Right lobe of liver (tissue), 6 donors: ENCODE results near the gene MYOF. TPM values are rescaled to one million over a fixed set of nuclear protein-coding genes. Genes with fewer than 3 reads are reported as not detected.

Experiments used
- ATAC-seq, 4 donors: fragments of 200-7000 bp; cut with Tn5 transposase; one replicate each; pipeline ENCODE4 v1.9.1; 2020; ENCODE audit warnings: mild to moderate bottlenecking in 4 of 4, moderate library complexity in 4 of 4
- DNase-seq, 3 donors: peaks; one replicate each; pipeline ENCODE4 v3.0.0-alpha.2; 2020
- H3K27ac ChIP-seq, 3 donors: fragments of 200-600 bp; one replicate each; pipeline ENCODE4 v1.8.0; 2022
- H3K27me3 ChIP-seq, 2 donors: fragments of 200-600 bp; one replicate each; pipeline ENCODE4 v1.8.0; 2022
- H3K36me3 ChIP-seq, 4 donors: fragments of 200-600 bp; sonication (generic) in 1 of 4; one replicate each; pipeline versions ENCODE4 v1.5.1 to v1.8.0; 2017 to 2022; ENCODE audit warnings: control low read depth in 1 of 4
- H3K4me1 ChIP-seq, 4 donors: fragments of 200-600 bp; sonication (generic) in 1 of 4; one replicate each; pipeline versions ENCODE4 v1.5.1 to v1.8.0; 2017 to 2022; ENCODE audit warnings: control low read depth in 1 of 4
- H3K4me3 ChIP-seq, 3 donors: fragments of 200-600 bp; one replicate each; pipeline ENCODE4 v1.8.0; 2022
- H3K9me3 ChIP-seq, 4 donors: fragments of 200-600 bp; sonication (generic) in 1 of 4; one replicate each; pipeline versions ENCODE4 v1.5.1 to v1.8.0; 2017 to 2022; ENCODE audit warnings: control low read depth in 1 of 4
- POLR2A ChIP-seq: fragments of 450-650 bp; IDR thresholded peaks from one replicate; pipeline ENCODE4 v1.6.1; 2017; ENCODE audit warnings: antibody characterized with exemption, mild to moderate bottlenecking
- WGBS: methylation state at CpG from one replicate; pipeline ENCODE4 v1.1.6; 2018; ENCODE audit warnings: low coverage, low lambda C conversion rate; ENCODE audit not compliant: insufficient coverage; ENCODE audit errors: missing lambda C conversion rate; 5-methylcytosine and 5-hydroxymethylcytosine counted together
- intact Hi-C, 2 donors: fragments of 100-400 bp; cut with DNase I; formaldehyde crosslinking; loops; one replicate each; pipeline versions ENCODE4 v1.11.2 to v1.14.1; 2022
- small RNA-seq, 2 experiments: library from RNA; depleted of rRNA; stranded (forward); fragments of <200 nt; gene quantifications; one replicate each; pipeline ENCODE3, GENCODE V24; 2016
- total RNA-seq, 6 experiments: library from RNA; depleted of rRNA in 2 of 6; stranded (reverse); fragments of >200 nt in 2 of 6; fragmentation: NEBNext Ultra II Directional in 3 of 6; extraction: Animal tissue kit (Norgen Biotek cat#: 25700) in 3 of 6; gene quantifications; one replicate each; pipeline versions ENCODE4 v1.1.0 to v1.2.4, GENCODE V29; 2016 to 2023
- TF ChIP-seq, protein P1 (sequence below), 4 donors: fragments of 200-600 bp in 3 of 4; fragments of 450-650 bp in 1 of 4; IDR thresholded peaks; one replicate each; pipeline versions ENCODE4 v1.5.1 to v1.8.0; 2016 to 2022; ENCODE audit warnings: antibody characterized with exemption in 4 of 4, mild to moderate bottlenecking in 2 of 4
- donor health status: DM: no; HTN: yes; CAD: no.
- donor health status: DM: no; HTN: no; CAD: no.
- donor health status: DM: no; HTN: no; CAD: no.
- donor health status: DM: no; HTN: yes; CAD: no.
- donor health status: DM: no; HTN: yes; CAD: no.

Gene MYOF
- total RNA-seq, 6 experiments from 2014 or later: 1.9 to 14.6 (median 3.2) TPM

DNA sequence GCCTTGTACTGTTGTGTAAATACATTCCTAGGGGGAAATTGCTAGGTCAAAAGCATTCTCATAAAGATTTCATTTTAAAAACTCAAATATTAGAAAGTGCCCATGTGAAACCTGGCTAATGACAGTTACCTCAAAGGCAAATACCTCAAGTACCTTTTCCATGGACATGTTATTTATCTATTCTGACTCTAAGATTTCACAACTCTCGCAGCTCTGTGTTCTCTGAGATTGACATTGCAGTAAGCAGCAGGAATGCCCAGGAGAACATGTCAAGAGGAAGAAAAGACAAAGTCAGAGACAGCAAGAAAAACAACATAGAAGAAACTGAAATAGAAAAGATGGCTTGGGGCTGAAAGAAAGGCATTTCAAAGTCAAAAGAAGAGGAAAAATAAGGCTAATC, 221.0 kb downstream of the MYOF start:
- TF ChIP-seq POLR2A: no peak
- TF ChIP-seq, protein P1, sequence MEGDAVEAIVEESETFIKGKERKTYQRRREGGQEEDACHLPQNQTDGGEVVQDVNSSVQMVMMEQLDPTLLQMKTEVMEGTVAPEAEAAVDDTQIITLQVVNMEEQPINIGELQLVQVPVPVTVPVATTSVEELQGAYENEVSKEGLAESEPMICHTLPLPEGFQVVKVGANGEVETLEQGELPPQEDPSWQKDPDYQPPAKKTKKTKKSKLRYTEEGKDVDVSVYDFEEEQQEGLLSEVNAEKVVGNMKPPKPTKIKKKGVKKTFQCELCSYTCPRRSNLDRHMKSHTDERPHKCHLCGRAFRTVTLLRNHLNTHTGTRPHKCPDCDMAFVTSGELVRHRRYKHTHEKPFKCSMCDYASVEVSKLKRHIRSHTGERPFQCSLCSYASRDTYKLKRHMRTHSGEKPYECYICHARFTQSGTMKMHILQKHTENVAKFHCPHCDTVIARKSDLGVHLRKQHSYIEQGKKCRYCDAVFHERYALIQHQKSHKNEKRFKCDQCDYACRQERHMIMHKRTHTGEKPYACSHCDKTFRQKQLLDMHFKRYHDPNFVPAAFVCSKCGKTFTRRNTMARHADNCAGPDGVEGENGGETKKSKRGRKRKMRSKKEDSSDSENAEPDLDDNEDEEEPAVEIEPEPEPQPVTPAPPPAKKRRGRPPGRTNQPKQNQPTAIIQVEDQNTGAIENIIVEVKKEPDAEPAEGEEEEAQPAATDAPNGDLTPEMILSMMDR (IDR thresholded peaks at IDR 0.05): no peak
- no peak for DNase-seq
- H3K4me3 ChIP-seq: no peak overlapping the region
- H3K9me3 ChIP-seq: no peaks in the 10 kb centered on the region
- WGBS: 40% methylated on average over 1 of the region's 1 CpG
- H3K27me3 ChIP-seq: no peaks in the 10 kb centered on the region
- peaks cover 0 to 8% (median 0%) of the 10 kb centered on the region in 4 donors for H3K4me1 ChIP-seq
- H3K27ac ChIP-seq: no peak overlapping the region
- H3K36me3 ChIP-seq: no peaks in the 10 kb centered on the region
- intact Hi-C loops: no loop called here
- peak; percentile 75 to 88 (median 78) for ATAC-seq

DNA sequence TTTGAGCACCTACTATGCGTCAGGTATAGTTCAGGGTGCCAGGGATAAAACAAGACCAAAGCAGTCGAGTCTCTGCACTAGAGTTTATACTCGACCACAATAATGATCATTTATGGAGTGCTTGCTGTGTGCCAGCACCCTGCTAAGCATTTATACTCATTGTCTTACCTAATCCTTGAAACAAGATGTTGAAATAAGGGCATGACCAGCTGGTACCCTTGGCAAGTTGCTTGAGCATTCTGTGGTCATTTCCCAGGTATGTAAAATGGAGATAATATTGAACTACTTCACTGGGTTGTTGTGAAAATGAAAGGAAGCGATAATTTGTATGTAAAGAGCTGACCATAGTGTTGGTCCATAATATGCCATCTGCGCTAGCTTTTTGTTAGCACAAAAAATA, 223.0 kb downstream of the MYOF start:
- DNase-seq (no peak), ATAC-seq (no peak)
- Histone ChIP-seq H3K27me3 (no peaks in the 10 kb centered on the region), H3K4me3 (no peak overlapping the region), H3K27ac (no peak overlapping the region), H3K9me3 (no peaks in the 10 kb centered on the region), H3K36me3 (no peaks in the 10 kb centered on the region), H3K4me1 (peaks cover 0 to 16% (median 2%) of the 10 kb centered on the region in 4 donors)
- 73% methylated on average over 5 of the region's 5 CpGs for WGBS
- intact Hi-C loops: no loop called here
- TF ChIP-seq, protein P1 (IDR thresholded peaks at IDR 0.05): no peak
- no peak for TF ChIP-seq POLR2A

Small RNAs within 50 kb of the gene (small RNA-seq; reads per million reads assigned to genes)
- 0.39 to 0.52 reads per million in 2 experiments for gene RNA5SP323

Other genes starting within 250 kb of the MYOF start
- gene CEP55, start 14.3 kb upstream of the MYOF start, total RNA-seq: under 1 TPM in 5 of 6 experiments, not detected in 1; 0.16 to 0.56 (median 0.43) TPM
- under 1 TPM; 0.07 to 0.27 (median 0.19) TPM for gene FFAR4, start 84.3 kb upstream of the MYOF start, total RNA-seq
- 1,000 to 10,000 TPM; 4,975 to 8,539 (median 5,621) TPM for gene RBP4, start 118.9 kb upstream of the MYOF start, total RNA-seq
- gene PDE6C, start 130.2 kb upstream of the MYOF start, total RNA-seq: not detected
- 1 to 10 TPM; 4.2 to 9.4 (median 6.6) TPM for gene FRA10AC1, start 220.3 kb upstream of the MYOF start, total RNA-seq